ENCODE data around the gene CKM.
"Not testable (repeated sequence)": the region's sequence is repeated elsewhere in the genome, so short reads cannot be mapped to it uniquely, and the experiment has no call there.

The CKM gene

DNA sequence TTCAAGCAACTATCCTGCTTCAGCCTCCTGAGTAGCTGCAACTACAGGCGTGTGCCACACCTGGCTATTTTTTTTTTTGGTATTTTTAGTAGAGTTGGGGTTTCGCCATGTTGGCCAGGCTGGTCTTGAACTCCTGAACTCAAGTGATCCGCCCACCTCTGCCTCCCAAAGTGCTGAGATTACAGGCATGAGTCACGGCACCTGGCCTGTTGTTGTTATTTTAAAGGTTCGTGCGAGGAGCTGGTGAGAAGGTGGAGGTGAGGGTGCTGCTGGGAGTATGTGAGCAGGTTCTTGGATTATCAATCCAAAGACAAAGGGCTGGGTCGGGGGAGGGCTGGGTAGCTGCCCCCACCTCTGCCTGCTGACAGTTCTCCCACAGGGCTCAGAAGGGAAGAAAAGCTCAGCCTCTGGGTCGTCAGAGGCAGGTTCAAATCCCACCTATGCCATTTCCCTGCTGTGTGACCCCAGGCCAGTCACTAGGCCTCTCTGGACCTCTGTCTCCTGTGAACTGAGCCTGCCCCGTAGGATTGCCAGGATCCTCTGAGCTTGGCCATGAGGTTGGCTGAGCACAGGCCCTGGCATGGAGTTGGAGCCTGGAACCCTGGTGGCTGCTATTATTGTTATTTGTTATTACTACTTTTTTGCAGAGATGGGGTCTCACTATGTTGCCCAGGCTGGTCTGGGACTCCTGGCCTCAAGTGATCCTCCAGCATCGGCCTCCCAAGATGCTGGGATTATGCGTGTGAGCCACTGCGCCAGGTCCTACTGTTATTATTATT, 1.5 kb downstream of the CKM start:
- no peak overlapping the region for H3K27ac ChIP-seq

DNA sequence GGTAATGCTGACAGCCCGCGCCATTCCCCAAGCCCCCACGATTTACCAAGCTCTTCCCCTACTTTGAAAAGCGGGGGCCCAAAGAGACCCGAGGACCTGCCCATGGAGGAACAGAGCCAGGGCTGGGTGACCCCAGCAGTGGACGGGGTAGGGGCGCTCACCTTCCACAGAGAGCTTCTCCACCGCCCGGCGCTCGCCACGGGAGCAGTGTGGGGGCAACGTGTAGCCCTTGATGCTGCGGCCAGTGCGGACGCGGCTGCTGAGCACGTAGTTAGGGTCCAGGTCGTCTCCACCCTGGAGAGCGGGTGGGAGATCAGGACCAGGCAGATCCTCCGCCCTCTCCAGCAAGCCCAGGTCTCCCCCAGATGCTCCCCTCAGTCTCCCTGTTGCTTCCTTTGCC, 7.4 kb downstream of the CKM start:
- no peak overlapping the region for H3K27ac ChIP-seq
- TF ChIP-seq ZFX (IDR thresholded peaks at IDR 0.05; ENCODE audit: borderline replicate concordance): no peak
- TF ChIP-seq, protein P1, sequence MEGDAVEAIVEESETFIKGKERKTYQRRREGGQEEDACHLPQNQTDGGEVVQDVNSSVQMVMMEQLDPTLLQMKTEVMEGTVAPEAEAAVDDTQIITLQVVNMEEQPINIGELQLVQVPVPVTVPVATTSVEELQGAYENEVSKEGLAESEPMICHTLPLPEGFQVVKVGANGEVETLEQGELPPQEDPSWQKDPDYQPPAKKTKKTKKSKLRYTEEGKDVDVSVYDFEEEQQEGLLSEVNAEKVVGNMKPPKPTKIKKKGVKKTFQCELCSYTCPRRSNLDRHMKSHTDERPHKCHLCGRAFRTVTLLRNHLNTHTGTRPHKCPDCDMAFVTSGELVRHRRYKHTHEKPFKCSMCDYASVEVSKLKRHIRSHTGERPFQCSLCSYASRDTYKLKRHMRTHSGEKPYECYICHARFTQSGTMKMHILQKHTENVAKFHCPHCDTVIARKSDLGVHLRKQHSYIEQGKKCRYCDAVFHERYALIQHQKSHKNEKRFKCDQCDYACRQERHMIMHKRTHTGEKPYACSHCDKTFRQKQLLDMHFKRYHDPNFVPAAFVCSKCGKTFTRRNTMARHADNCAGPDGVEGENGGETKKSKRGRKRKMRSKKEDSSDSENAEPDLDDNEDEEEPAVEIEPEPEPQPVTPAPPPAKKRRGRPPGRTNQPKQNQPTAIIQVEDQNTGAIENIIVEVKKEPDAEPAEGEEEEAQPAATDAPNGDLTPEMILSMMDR (IDR thresholded peaks at IDR 0.05): no peak

More for the DNA sequence above, 1.5 kb downstream of the CKM start:
- TF ChIP-seq ZFX (IDR thresholded peaks at IDR 0.05; ENCODE audit: borderline replicate concordance): no peak
- TF ChIP-seq, protein P1 (IDR thresholded peaks at IDR 0.05): no peak

DNA sequence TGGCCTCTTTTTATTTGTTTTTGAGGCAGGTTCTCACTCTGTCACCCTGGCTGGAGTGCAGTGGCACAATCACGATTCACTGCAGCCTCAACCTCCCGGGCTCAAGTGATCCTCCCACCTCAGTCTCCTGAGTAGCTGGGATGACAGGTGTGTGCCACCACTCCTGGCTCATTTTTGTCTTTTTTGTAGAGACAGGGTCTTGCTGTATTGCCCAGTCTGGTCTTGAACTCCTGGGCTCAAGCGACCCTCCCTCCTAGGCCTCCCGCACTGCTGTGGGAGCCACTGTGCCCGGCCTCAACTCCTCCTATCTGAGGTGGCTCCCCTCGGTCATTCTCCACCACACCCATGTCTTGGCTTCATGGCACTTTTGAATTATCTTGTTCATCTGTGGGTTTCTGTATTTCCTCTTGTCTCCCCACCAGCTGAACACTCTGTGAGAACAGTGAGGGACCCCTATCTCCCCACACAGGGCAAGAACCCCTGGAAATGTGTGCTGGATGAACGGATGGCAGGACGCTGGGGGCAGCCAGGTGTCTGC, 7.9 kb downstream of the CKM start:
- no peak overlapping the region for H3K27ac ChIP-seq
- TF ChIP-seq, protein P1 (IDR thresholded peaks at IDR 0.05): no peak
- TF ChIP-seq ZFX (IDR thresholded peaks at IDR 0.05; ENCODE audit: borderline replicate concordance): no peak

DNA sequence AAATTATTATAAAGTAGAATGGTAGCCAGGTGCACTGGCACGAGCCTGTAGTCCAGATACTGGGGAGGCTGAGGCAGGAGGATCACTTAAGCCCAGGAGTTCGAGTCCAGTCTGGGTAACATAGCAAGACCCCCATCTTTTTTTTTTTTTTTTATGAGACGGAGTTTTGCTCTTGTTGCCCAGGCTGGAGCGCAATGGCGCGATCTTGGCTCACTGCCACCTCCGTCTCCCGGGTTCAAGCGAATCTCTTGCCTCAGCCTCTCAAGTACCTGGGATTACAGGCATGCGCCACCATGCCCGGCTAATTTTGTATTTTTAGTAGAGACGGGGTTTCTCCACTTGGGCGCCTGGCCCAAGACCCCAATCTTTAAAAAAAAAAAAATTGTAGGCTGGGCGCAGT, 10.4 kb downstream of the CKM start:
- H3K27ac ChIP-seq: not testable (repeated sequence)

DNA sequence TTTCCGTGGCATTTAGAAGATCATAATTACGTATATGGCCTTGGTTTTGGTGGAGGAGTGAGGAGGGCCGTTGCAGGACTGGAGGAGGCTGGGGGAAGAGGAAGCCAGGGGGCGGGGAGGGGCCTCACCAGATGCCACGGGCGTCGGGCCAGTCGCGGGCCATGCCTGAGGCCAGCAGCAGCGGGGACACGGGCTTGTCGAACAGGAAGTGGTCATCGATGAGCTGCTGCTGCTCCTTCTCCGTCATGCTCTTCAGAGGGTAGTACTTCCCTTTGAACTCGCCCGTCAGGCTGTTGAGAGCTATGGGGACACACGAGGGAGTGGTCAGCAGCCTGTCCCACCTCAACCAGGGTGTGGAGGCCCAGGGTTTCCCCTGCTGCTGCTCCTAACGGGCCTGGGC, 11.1 kb downstream of the CKM start:
- no peak for TF ChIP-seq ZFX (IDR thresholded peaks at IDR 0.05; ENCODE audit: borderline replicate concordance)
- TF ChIP-seq, protein P1 (IDR thresholded peaks at IDR 0.05): no peak
- no peak overlapping the region for H3K27ac ChIP-seq

DNA sequence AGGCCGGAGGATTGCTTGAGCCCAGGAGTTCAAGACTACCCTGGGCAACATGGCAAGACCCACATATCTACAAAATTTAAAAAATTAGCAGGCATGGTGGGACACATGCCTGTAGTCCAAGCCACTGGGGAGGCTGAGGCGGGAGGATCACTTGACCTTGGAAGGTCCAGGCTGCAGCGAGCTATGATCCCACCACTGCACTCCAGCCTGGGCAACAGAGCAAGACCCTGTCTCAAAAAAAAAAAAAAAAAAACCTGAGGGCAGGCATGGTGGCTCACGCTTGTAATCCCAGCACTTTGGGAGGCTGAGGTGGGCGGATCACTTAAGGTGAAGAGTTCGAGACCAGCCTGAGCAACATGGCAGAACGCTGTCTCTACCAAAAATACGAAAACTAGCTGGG, 13.4 kb downstream of the CKM start:
- not testable (repeated sequence) for H3K27ac ChIP-seq

DNA sequence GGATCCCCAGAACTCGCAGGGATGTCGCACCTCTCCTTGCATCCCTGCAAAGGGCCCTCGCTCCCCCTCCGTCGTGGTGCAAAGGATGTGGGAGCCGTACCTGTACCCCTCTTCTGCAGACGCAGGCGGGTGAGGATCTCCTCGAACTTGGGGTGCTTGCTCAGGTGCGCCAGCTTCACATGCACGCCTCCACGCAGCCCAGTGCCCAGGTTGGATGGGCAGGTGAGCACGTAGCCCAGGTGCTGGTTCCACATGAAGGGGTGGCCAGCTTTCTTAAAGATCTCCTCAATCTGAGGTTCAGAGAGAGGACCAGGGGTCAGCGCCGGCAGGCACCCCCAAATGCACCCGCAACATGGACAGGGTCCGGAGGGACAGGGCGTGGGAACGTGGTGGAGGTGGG, 15.3 kb downstream of the CKM start:
- H3K27ac ChIP-seq: no peak overlapping the region
- no peak for TF ChIP-seq ZFX (IDR thresholded peaks at IDR 0.05; ENCODE audit: borderline replicate concordance)
- TF ChIP-seq, protein P1 (IDR thresholded peaks at IDR 0.05): no peak

DNA sequence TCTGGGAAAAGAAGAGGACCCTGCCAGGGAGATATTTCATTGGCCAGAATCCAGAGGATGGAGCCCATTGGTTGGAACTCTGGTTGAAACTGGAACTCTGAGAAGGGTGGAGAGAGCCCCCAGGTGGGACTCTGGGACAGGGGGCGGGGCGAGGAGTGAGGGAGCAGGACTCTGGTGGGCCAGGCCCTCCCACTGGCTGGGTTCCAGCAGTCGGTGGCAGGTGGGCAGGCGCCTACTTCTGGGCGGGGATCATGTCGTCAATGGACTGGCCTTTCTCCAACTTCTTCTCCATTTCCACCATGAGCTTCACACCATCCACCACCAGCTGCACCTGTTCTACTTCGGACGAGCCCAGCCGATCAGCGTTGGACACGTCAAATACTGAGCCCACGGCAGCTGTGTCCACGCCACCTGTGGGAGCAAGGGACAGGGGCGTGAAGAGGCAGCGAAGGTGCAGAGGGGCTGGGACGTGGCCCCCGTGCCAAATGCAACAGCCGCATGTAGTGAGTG, 16.1 kb downstream of the CKM start:
- TF ChIP-seq, protein P1 (IDR thresholded peaks at IDR 0.05): no peak
- no peak for TF ChIP-seq ZFX (IDR thresholded peaks at IDR 0.05; ENCODE audit: borderline replicate concordance)
- no peak overlapping the region for H3K27ac ChIP-seq
